Limb (tissue), 2 donors: ENCODE results near the gene PPME1.

Source experiments
- DNase-seq, 2 donors: peaks; one replicate each; pipeline ENCODE4 v3.0.0-alpha.2; 2016; ENCODE audit errors: extremely low spot score in 2 of 2

PPME1 gene

GRCh38 chr11:74279256-74279655 is 108.2 kb downstream of the PPME1 start:
- no peak for DNase-seq

GRCh38 chr11:74280494-74280893 is 109.4 kb downstream of the PPME1 start:
- DNase-seq: no peak

GRCh38 chr11:74282421-74282820 is 111.3 kb downstream of the PPME1 start:
- no peak for DNase-seq

- peak in 1 of 2 donors; percentile 33 for DNase-seq
Measured at GRCh38 chr11:74282914-74283371, 111.9 kb downstream of the PPME1 start.

- DNase-seq: no peak
Measured at GRCh38 chr11:74283580-74284180, 112.6 kb downstream of the PPME1 start.

- DNase-seq: no peak
Measured at GRCh38 chr11:74284466-74284865, 113.4 kb downstream of the PPME1 start.

- DNase-seq: no peak
Measured at GRCh38 chr11:74288161-74288560, 117.1 kb downstream of the PPME1 start.

- DNase-seq: no peak
Measured at GRCh38 chr11:74288911-74289310, 117.8 kb downstream of the PPME1 start.

GRCh38 chr11:74297484-74297883 is 126.4 kb downstream of the PPME1 start:
- DNase-seq: no peak

- DNase-seq: no peak
Measured at GRCh38 chr11:74299015-74299414, 127.9 kb downstream of the PPME1 start.
